Mucosa of descending colon (tissue), 3 donors: ENCODE results near the gene CCDC170. TPM values are rescaled to one million over a fixed set of nuclear protein-coding genes. Genes with fewer than 3 reads are reported as not detected.
"Not testable (repeated sequence)": the region's sequence is repeated elsewhere in the genome, so short reads cannot be mapped to it uniquely, and the experiment has no call there.

Source experiments
- ATAC-seq: fragments of 200-7000 bp; cut with Tn5 transposase; one replicate; pipeline ENCODE4 v1.9.1; 2020; ENCODE audit warnings: mild to moderate bottlenecking, moderate library complexity
- DNase-seq, 3 donors: peaks; one replicate each; pipeline ENCODE4 v3.0.0-alpha.2; 2020
- H3K36me3 ChIP-seq: fragments of 200-600 bp; one replicate; pipeline ENCODE4 v1.8.0; 2021; ENCODE audit warnings: low read depth, mild to moderate bottlenecking
- H3K4me1 ChIP-seq: fragments of 200-600 bp; one replicate; pipeline ENCODE4 v1.8.0; 2021; ENCODE audit warnings: low read depth, mild to moderate bottlenecking
- H3K4me3 ChIP-seq: fragments of 200-600 bp; one replicate; pipeline ENCODE4 v1.8.0; 2021; ENCODE audit warnings: mild to moderate bottlenecking
- H3K9me3 ChIP-seq: fragments of 200-600 bp; one replicate; pipeline ENCODE4 v1.8.0; 2021; ENCODE audit warnings: mild to moderate bottlenecking
- intact Hi-C, 2 donors: fragments of 100-400 bp; cut with DNase I in 1 of 2; cut with micrococcal nuclease in 1 of 2; formaldehyde crosslinking; loops; one replicate each; pipeline versions ENCODE4 v1.11.0 to v1.11.1; 2022; cut with DNase I, micrococcal nuclease
- total RNA-seq, 3 donors: library from RNA; stranded (reverse); fragmentation: NEBNext Ultra II Directional in 2 of 3; extraction: Animal tissue kit (Norgen Biotek cat#: 25700) in 2 of 3; gene quantifications; one replicate each; pipeline versions ENCODE4 v1.2.1 to v1.2.4, GENCODE V29; 2021 to 2023
- TF ChIP-seq, protein P1 (sequence below): fragments of 200-600 bp; IDR thresholded peaks from one replicate; pipeline ENCODE4 v1.8.0; 2022; ENCODE audit warnings: antibody characterized with exemption, mild to moderate bottlenecking
- donor health status: DM: no; HTN: no; CAD: no; lungs with moderate emphysema.
- donor health status: DM: no; HTN: no; CAD: no.
- donor health status: DM: no; HTN: yes; CAD: no.

Gene CCDC170
- total RNA-seq, 3 donors from 2014 or later: 0.87 to 2.7 (median 1.7) TPM

DNA sequence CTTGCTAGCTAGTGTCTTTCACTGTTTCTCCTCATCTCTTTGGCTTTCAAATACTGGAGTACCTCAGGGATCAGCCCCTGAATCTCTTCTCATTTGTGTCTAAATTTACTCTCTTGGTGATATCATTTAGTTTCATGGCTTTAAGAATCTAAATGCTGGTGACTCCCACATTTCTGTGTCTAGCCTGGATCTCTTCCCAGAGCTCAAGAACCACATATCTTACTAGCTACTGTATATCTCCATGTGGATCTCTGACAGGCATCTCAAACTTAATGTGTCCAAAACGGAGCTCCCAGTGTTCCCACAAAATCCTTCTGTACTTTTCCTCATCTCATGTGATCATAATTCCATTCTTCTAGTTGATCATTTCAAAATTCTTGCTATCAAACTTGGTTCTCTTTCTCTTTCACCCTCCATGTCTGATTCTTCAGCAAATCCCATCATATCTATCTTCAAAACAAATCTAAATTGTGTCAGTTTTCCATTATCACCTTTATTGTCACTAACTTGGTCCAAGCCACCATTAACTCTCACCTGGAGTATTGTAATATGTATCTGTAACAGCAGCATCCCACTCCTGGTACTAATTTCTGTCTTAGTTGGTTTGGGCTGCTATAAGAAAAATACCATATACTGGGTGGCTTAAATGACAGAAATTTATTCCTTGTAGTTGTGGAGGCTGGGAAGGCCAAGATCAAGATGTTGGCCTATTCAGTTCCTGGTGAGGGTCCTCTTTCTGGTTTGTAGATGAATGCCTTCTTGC, 45.9 kb downstream of the CCDC170 start:
- TF ChIP-seq, protein P1, sequence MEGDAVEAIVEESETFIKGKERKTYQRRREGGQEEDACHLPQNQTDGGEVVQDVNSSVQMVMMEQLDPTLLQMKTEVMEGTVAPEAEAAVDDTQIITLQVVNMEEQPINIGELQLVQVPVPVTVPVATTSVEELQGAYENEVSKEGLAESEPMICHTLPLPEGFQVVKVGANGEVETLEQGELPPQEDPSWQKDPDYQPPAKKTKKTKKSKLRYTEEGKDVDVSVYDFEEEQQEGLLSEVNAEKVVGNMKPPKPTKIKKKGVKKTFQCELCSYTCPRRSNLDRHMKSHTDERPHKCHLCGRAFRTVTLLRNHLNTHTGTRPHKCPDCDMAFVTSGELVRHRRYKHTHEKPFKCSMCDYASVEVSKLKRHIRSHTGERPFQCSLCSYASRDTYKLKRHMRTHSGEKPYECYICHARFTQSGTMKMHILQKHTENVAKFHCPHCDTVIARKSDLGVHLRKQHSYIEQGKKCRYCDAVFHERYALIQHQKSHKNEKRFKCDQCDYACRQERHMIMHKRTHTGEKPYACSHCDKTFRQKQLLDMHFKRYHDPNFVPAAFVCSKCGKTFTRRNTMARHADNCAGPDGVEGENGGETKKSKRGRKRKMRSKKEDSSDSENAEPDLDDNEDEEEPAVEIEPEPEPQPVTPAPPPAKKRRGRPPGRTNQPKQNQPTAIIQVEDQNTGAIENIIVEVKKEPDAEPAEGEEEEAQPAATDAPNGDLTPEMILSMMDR: no peak
- no peak for DNase-seq
- intact Hi-C loops: no loop called here
- Histone ChIP-seq H3K9me3 (no peaks in the 10 kb centered on the region), H3K4me3 (no peak overlapping the region), H3K36me3 (no peaks in the 10 kb centered on the region), H3K4me1 (no peaks in the 10 kb centered on the region)
- ATAC-seq: no peak

DNA sequence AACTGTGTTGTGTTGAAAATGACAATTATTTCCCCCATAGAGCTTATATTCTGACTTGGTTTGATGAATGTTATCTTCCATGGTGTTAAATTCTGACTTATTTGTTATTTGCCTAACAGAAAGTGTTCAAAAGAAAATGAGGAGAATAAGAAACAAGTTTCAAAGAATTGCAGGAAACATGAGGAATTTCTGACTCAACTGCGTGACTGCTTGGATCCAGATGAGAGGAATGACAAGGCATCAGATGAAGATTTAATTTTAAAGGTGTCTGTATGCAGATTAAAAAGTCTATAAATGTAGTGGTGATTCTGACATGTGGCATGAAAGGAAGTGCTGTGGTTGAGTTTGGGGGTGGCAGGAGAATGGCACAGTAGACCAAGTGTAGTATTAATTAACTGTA, 50.6 kb downstream of the CCDC170 start:
- intact Hi-C loops: no loop called here
- no peaks in the 10 kb centered on the region for H3K36me3 ChIP-seq
- H3K9me3 ChIP-seq: no peaks in the 10 kb centered on the region
- DNase-seq: no peak
- TF ChIP-seq, protein P1: no peak
- H3K4me1 ChIP-seq: no peaks in the 10 kb centered on the region
- H3K4me3 ChIP-seq: no peak overlapping the region
- no peak for ATAC-seq

DNA sequence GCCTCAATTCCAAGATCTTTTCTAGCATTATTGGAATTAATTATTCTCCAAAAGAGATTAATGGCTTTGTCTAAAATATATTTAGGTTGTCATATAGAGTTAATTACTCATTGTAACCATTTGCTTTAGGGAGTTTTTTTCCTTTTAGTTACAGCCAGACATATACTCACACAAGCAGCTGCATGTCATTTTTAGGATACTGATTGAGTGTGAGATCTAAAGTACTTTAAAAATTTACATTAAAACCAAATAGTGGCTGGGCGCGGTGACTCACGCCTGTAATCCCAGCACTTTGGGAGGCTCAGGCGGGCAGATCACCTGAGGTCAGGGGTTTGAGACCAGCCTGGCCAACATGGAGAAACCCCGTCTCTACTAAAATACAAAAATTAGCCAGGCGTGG, 51.1 kb downstream of the CCDC170 start:
- H3K9me3 ChIP-seq, ATAC-seq, intact Hi-C loops, DNase-seq, H3K4me1 ChIP-seq, H3K36me3 ChIP-seq, H3K4me3 ChIP-seq: not testable (repeated sequence)

- intact Hi-C loops: no loop called here
- no peak for ATAC-seq
These were observed 53.3 kb downstream of the CCDC170 start for GRCh38 chr6:151546941-151547659.

GRCh38 chr6:151548201-151548600, 54.4 kb downstream of the CCDC170 start:
- intact Hi-C loops: no loop called here
- TF ChIP-seq, protein P1: no peak
- Histone ChIP-seq H3K36me3 (no peaks in the 10 kb centered on the region), H3K4me3 (no peak overlapping the region), H3K4me1 (no peaks in the 10 kb centered on the region), H3K9me3 (no peaks in the 10 kb centered on the region)
- ATAC-seq: no peak
- DNase-seq: no peak

More at GRCh38 chr6:151546941-151547659, 53.3 kb downstream of the CCDC170 start:
- Histone ChIP-seq H3K9me3 (no peaks in the 10 kb centered on the region), H3K36me3 (no peaks in the 10 kb centered on the region), H3K4me3 (no peak overlapping the region), H3K4me1 (no peaks in the 10 kb centered on the region)
- DNase-seq: no peak
- TF ChIP-seq, protein P1: no peak

DNA sequence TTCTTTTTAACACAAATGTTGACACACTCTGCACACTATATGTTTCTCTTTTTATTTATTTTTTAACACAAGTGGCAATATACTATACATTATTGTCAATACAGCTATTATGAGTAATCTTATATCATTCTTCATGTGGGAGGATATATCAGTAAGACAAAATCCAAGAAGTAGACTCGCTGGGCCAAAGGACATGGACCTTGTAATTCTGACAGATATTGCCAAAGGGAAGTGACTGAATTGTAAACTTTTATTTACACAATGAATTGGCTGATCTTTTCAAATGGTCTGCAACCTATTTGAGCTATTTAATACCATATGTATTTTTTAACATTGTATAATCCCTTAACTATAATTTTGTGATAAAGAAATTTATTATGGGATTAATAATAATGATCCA, 56.0 kb downstream of the CCDC170 start:
- TF ChIP-seq, protein P1: no peak
- no peaks in the 10 kb centered on the region for H3K4me1 ChIP-seq
- intact Hi-C loops: no loop called here
- H3K36me3 ChIP-seq: no peaks in the 10 kb centered on the region
- DNase-seq (no peak), ATAC-seq (no peak)
- no peak overlapping the region for H3K4me3 ChIP-seq
- H3K9me3 ChIP-seq: no peaks in the 10 kb centered on the region
